GM12801 (cell line): Measurements from ENCODE around the gene SOD3.

Experiments used
- CTCF ChIP-seq: IDR thresholded peaks from one replicate; pipeline ENCODE4 v1.5.1; 2011; ENCODE audit warnings: control low read depth; ENCODE audit not compliant: insufficient read length; ENCODE audit errors: extremely low read depth

Gene SOD3

GRCh38 chr4:24805566-24805965 lies 10.2 kb downstream of the SOD3 start:
- TF ChIP-seq CTCF: no peak

GRCh38 chr4:24806206-24806990 lies 11.0 kb downstream of the SOD3 start:
- no peak for TF ChIP-seq CTCF

GRCh38 chr4:24807611-24808010 lies 12.2 kb downstream of the SOD3 start:
- TF ChIP-seq CTCF: no peak

- TF ChIP-seq CTCF: no peak
Measured at GRCh38 chr4:24808261-24808660, 12.9 kb downstream of the SOD3 start.

- no peak for TF ChIP-seq CTCF
Measured at GRCh38 chr4:24808955-24809354, 13.6 kb downstream of the SOD3 start.

GRCh38 chr4:24809376-24809775 lies 14.0 kb downstream of the SOD3 start:
- no peak for TF ChIP-seq CTCF

- no peak for TF ChIP-seq CTCF
Measured at GRCh38 chr4:24809815-24810405, 14.5 kb downstream of the SOD3 start.
